ENCODE results near the gene RLN1.

DNA sequence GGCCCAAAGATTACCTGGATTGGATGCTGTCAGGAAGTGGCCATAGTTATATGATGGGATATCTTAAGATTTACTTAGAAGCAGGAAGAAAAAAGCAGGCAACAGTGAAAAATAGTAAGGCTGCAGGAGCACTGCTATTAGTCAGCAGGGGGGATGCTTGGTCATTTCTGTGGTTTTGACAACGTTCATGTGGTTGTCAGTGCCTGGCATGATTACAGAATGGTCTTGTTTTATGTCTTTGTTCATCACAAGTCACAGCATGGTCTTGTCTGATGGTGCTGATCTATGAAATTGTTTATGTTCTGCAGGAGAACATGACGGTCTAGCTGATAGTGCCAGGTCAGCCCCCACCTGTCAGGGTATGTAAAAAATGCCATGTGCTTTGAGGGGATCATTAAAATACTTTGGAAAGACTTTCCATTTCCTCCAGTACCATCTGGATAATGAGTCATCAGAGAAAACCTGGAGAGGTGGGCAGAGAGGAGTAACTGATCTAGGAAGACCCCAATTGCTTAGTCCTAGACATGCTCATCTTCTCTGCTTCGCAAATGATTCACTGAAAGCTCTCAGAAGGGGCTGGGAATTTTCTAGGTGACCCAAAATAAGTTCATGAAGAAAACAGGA lies 49.5 kb upstream of the RLN1 start:
- TF ChIP-seq, protein P1, sequence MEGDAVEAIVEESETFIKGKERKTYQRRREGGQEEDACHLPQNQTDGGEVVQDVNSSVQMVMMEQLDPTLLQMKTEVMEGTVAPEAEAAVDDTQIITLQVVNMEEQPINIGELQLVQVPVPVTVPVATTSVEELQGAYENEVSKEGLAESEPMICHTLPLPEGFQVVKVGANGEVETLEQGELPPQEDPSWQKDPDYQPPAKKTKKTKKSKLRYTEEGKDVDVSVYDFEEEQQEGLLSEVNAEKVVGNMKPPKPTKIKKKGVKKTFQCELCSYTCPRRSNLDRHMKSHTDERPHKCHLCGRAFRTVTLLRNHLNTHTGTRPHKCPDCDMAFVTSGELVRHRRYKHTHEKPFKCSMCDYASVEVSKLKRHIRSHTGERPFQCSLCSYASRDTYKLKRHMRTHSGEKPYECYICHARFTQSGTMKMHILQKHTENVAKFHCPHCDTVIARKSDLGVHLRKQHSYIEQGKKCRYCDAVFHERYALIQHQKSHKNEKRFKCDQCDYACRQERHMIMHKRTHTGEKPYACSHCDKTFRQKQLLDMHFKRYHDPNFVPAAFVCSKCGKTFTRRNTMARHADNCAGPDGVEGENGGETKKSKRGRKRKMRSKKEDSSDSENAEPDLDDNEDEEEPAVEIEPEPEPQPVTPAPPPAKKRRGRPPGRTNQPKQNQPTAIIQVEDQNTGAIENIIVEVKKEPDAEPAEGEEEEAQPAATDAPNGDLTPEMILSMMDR (IDR thresholded peaks at IDR 0.05), result no peak
- TF ChIP-seq EZH2 (IDR thresholded peaks at IDR 0.05; ENCODE audit: borderline replicate concordance, insufficient read depth, low read depth, low read length, poor library complexity, severe bottlenecking), result no peak
